Hematopoietic multipotent progenitor cell treated with erythropoietin and hydrocortisone succinate and interleukin-3 and kit ligand, for 4 days (in vitro differentiated cells): ENCODE results near the gene SERP1.
"Not testable (repeated sequence)": the region's sequence is repeated elsewhere in the genome, so short reads cannot be mapped to it uniquely, and the experiment has no call there.

Source experiments
- DNase-seq: peaks from one replicate; pipeline ENCODE4 v3.0.0-alpha.2; 2015

The SERP1 gene

DNA sequence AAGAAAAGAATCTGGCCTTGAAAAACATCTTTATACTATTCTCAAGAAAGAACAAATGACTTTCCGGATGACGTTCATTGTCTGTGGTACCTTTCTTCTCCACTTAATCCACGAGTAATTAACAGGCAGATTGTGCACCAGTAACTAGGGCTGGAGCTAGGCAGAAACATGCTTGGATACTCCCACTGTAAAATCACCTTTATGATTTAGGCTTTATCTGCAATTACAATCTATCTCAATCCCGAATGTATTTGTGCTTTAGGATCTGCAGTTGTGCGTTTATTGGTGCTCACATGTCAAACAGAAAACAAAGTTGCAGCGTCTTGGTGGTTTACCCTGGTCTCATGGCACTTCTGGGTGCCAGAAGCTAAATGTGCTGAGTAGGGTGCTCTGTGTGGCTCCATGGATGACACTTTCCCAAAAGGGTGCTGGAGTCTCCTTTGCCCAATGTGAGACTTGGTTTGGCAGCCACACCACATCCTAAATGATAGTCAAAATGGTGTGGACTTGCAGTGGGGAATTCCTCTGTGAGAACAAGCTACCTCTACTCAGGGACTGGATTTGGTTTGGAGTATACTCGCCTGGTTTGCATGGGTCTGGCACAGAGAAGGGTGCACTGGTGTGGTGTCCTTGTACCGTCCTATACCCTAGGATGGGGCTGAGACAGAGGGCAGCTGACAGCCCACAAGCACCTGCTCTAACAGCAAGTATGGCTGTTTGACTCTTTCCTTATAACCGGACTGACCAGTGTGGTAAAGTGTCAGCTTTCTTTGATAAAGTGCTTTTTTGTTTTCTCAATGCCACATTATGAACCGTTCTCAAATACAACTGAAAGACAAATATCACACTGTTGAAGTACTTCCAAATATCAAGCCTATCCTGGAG lies 7.7 kb downstream of the SERP1 start:
- no peak for DNase-seq

DNA sequence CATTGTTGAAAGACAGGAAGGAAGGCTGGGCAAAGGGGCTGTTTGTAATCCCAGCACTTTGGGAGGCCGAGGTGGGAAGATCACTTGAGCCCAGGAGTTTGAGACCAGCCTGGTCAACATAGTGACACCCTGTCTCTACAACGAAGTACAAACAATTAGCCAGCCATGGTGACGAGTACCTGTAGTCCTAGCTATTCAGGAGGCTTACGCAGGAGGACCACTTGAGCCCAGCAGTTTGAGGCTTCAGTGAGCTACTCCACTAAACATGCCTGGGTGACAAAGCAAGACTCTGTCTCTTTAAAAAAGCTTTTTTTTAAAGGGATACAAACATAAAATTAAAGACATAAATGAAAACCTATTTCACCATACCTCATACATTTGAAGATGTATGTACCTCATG lies 11.1 kb downstream of the SERP1 start:
- DNase-seq: no peak

DNA sequence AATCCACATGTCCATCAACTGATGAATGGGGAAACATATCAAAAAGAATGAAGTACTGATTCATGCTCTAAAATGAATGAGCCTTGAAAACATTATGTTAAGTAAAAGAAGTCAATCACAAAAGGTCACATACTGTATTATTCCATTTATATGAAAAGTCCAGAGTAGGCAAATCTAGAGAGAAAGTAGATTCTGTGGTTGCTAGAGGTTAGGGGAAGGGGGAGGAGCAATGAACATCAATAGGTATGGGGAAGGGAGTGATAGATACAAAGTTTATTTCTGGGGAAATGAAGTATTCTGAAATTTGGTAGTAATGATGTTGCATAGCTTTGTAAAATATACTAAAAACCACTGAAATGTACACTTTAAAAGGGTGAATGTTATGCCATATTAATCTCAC lies 14.5 kb downstream of the SERP1 start:
- no peak for DNase-seq

DNA sequence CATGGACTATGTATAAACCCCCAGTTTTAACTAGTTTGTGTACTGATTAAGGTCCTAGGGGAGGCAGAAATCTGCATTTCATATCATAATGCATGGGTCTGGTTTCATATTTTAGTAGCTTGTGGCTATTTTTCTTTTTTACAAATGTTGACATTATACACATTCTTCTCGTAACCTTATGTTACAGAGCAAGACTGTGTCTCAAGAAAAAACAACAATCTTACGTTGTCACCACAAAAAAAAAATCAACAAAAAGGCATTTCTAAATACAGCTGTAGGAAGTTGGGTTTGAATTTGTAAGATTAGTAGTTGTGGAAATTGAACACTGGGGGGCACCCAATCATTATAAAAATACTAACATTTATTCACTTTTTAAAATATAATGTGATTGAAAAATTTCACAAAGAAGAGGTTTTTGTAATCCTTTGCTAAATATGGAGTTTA lies 17.9 kb downstream of the SERP1 start:
- peak; percentile 70 for DNase-seq

DNA sequence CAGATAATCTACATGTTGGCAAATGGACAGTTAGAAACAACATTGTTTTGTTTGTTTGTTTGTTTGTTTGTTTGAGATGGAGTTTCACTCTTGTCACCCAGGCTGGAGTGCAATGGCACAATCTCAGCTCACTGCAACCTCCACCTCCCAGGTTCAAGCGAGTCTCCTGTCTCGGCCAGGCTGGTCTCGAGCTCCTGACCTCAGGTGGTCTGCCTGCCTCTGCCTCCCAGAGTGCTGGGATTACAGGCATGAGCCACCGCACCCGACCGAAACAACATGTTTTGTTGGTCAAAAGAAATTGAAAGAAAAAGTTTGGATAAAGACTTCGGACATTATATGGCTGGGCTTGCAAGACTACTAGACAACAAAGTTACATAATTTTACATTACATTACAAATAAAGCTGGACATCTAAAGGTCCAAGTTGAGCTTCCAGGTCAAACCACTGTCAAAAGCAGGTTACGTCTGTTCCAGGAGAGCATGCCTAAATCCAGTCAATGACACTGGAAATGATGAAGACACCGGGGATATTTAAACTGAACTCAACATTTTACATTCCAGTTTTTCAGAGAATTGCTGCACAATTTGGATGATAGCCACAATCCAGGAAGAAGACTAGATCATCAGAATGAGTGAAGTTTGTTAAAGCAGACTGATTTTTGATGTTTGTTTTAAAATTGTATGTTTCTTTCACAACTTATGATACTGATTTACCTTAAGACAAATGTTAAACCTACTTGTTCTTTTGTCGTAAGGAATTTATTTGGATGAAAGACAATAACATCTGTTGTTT lies 18.6 kb downstream of the SERP1 start:
- no peak for DNase-seq

DNA sequence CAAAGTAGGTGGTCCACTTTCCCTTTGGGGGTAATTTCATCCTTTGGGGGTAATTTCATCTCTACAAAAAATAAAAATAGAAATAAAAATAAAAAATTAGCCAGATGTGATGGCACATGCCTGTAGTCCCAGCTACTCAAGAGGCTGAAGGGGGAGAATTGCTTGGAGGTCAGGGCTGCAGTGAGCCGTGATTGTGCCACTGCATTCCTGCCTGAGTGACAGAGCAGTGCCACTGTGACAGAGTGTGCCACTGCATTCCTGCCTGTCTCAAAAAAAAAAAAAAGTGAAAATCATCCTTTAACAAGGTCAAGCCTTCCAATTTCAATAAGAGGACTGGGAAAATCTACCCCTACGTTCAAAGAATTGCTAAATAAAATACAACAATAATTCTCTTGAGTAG lies 22.8 kb downstream of the SERP1 start:
- no peak for DNase-seq

DNA sequence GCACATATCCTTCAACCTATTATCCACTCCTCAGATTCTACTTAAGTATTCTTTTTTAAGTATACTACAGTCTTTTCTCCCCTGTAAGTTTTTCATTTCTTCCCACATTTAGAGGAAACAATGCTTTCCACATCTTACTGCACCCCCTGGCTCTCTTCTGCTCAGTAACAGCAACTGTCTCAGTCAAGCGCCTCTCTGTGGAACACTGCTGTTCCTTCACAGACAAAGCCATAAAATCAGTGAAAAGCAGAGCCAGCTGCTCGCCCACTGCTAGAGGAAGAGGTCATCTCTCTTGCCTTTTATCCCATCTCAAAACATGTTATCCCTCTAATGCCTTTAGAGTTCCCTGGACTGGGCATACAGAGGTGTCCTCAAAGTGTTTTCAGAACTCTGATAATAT lies 24.8 kb downstream of the SERP1 start:
- no peak for DNase-seq

- DNase-seq: no peak
Measured at GRCh38 chr3:150520408-150520807, 25.9 kb downstream of the SERP1 start.

- DNase-seq: no peak
Measured at GRCh38 chr3:150519026-150519425, 27.3 kb downstream of the SERP1 start.

DNA sequence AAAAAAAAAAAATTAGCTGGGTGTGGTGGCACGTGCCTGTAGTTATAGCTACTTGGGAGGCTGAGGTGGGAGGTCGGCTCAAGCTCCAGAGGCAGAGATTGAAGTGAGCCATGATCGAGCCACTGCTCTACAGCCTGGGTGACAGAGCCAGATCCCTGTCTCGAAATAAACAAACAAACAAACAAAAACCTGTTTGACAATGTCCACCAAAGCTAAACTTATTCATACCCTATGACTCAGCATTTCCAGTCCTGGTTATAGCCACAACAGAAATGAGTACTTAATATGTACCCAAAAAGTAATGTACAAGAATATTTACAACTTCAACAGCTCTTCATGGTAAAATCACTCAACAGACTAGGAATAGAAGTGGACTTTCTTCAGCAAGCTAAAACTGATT lies 31.1 kb downstream of the SERP1 start:
- DNase-seq: no peak

- DNase-seq: no peak
Measured at GRCh38 chr3:150511122-150511821, 35.0 kb downstream of the SERP1 start.

DNA sequence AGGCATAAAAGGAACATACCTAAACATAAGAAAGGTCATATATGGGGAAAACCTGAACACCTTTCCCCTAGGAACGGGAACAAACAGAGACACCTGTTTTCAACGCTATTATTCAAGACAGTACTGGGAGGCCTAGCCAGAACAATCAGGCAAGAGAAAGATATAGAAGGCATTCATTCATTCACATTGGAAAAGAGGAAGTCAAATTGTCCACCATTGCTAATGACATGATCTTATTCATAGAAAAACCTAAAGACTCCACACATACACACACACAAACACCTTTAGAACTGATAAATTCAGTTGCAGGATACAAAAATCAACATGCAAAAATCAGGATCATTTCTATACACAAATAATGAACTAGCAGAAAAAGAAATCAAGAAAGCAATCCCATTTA lies 36.5 kb downstream of the SERP1 start:
- DNase-seq: no peak

DNA sequence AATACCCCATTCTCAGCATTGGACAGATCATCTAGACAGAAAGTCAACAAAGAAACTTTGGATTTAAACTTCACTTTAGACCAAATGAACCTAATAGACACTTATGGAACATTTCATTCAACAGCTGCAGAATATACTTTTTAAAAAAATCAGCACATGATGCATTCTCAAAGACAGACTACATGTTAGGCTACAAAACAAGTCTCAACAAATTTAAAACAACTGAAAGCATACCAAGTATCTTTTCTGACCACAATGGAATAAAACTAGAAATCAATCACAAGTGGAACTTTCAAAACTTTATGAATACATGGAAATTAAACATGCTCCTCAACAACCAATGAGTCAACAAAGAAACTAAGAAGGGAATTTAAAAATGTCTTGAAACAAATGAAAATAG lies 37.9 kb downstream of the SERP1 start:
- DNase-seq: no peak

GRCh38 chr3:150504483-150504882 lies 41.8 kb downstream of the SERP1 start:
- no peak for DNase-seq

- DNase-seq: no peak
Measured at GRCh38 chr3:150503402-150504099, 42.7 kb downstream of the SERP1 start.

DNA sequence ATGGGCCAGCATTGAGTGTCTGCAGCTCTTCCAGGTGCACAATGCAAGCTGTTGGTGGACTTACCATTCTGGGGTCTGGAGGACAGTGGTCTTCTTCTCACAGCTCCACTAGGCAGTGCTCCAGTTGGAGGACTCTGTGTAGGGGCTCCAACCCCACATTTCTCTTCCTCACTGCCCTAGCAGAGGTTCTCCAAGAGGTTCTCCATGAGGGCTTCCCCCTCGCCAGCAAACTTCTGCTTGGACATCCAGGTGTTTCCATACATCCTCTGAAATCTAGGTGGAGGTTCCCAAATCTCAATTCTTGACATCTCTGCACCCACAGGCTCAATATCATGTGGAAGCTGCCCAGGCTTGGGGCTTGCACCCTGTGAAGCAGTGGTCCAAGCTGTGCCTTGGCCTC lies 45.3 kb downstream of the SERP1 start:
- DNase-seq: not testable (repeated sequence)

DNA sequence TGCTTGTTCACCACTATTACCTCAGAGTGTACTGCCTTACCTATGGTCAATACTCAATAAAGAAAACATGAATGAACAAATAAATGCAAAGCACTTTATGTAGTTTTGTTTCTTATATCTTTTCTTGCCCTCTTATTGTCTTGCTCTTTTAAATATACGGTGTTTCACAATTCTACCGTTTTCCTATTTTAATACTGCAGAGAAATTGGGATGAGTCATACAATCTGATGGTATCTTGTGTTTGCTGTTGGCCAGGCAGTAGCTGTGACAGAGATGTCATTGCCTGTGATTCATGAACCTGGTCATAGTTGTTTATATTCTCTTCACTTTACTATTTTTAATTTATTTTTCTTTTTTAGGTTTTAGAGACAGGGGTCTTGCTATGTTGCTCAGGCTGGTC lies 48.3 kb downstream of the SERP1 start:
- peak; percentile 58 for DNase-seq

GRCh38 chr3:150495563-150496168 lies 50.6 kb downstream of the SERP1 start:
- peak; percentile 82 for DNase-seq

GRCh38 chr3:150495149-150495548 lies 51.1 kb downstream of the SERP1 start:
- peak; percentile 53 for DNase-seq

- DNase-seq: no peak
Measured at GRCh38 chr3:150494411-150494977, 51.8 kb downstream of the SERP1 start.
